Stimulated activated CD8-positive, alpha-beta memory T cell treated with anti-CD3 and anti-CD28 coated beads, Interleukin-12 subunit alpha, Interleukin-12 subunit beta, amount 100 ng/mL, for 1 hour (primary cell): Measurements from ENCODE around the gene UBE2G2.
A peak's percentile ranks its signal among the peaks of the same experiment; 100 is the strongest.

Experiments
- DNase-seq: peaks from one replicate; pipeline ENCODE4 v3.0.0-alpha.2; 2020; ENCODE audit warnings: low read depth

UBE2G2 gene

GRCh38 chr21:44785620-44786335 lies 15.8 kb downstream of the UBE2G2 start:
- no peak for DNase-seq

GRCh38 chr21:44784810-44785209 lies 16.8 kb downstream of the UBE2G2 start:
- DNase-seq, result no peak

GRCh38 chr21:44783020-44783696 lies 18.5 kb downstream of the UBE2G2 start:
- no peak for DNase-seq

- DNase-seq, result no peak
These were observed 20.7 kb downstream of the UBE2G2 start for GRCh38 chr21:44780767-44781459.

- DNase-seq, result no peak
These were observed 21.5 kb downstream of the UBE2G2 start for GRCh38 chr21:44780137-44780502.

- no peak for DNase-seq
These were observed 22.0 kb downstream of the UBE2G2 start for GRCh38 chr21:44779417-44780136.

- no peak for DNase-seq
These were observed 22.6 kb downstream of the UBE2G2 start for GRCh38 chr21:44778983-44779382.

GRCh38 chr21:44778499-44778911 lies 23.1 kb downstream of the UBE2G2 start:
- no peak for DNase-seq

GRCh38 chr21:44778094-44778493 lies 23.5 kb downstream of the UBE2G2 start:
- no peak for DNase-seq

- no peak for DNase-seq
These were observed 26.6 kb downstream of the UBE2G2 start for GRCh38 chr21:44774972-44775371.

- DNase-seq, result no peak
These were observed 28.2 kb downstream of the UBE2G2 start for GRCh38 chr21:44773291-44773932.

GRCh38 chr21:44771896-44772525 lies 29.6 kb downstream of the UBE2G2 start:
- no peak for DNase-seq

GRCh38 chr21:44767834-44768831 lies 33.5 kb downstream of the UBE2G2 start:
- no peak for DNase-seq

GRCh38 chr21:44766818-44767354 lies 34.7 kb downstream of the UBE2G2 start:
- DNase-seq, result no peak

- DNase-seq, result no peak
These were observed 35.4 kb downstream of the UBE2G2 start for GRCh38 chr21:44766014-44766817.

- DNase-seq, result peak; percentile 22
These were observed 36.2 kb downstream of the UBE2G2 start for GRCh38 chr21:44765231-44766013.

GRCh38 chr21:44764319-44765230 lies 37.0 kb downstream of the UBE2G2 start:
- DNase-seq, result no peak
